ENCODE data around the gene MAOA.

MAOA gene

GRCh38 chrX:43661521-43662240 lies 5.6 kb downstream of the MAOA start:
- Histone ChIP-seq H2BK5ac (ENCODE audit: low read depth, low read length, poor library complexity, severe bottlenecking) (no peak overlapping the region), H3K9me3 (ENCODE audit: control insufficient read depth, low read length) (no peaks in the 10 kb centered on the region), H4K8ac (ENCODE audit: low read length) (no peak overlapping the region), H3K18ac (ENCODE audit: low read depth in 1 of 2, low read length in 2 of 2) (no peak overlapping the region), H2BK15ac (ENCODE audit: low read depth, poor library complexity, severe bottlenecking) (no peak overlapping the region), H3K4ac (ENCODE audit: low read depth in 1 of 2, low read length in 2 of 2) (no peak overlapping the region), H3K4me3 (ENCODE audit: insufficient read depth in 1 of 2, low read depth in 1 of 2, low read length in 2 of 2) (no peak overlapping the region), H3K36me3 (ENCODE audit: control insufficient read depth in 1 of 2, insufficient read depth in 2 of 2, low read depth in 1 of 2, low read length in 2 of 2) (no peaks in the 10 kb centered on the region), H2BK120ac (ENCODE audit: low read depth, low read length) (no peak overlapping the region), H3K79me1 (replicated peaks; ENCODE audit: low read length, poor library complexity, severe bottlenecking) (no peaks in the 10 kb centered on the region), H2BK12ac (ENCODE audit: low read length in 2 of 2) (no peak overlapping the region), H3K4me2 (ENCODE audit: low read length, poor library complexity, severe bottlenecking) (no peak overlapping the region), H4K91ac (ENCODE audit: low read length) (no peak overlapping the region), H3K23ac (ENCODE audit: low read length in 2 of 2) (no peak overlapping the region), H3K27ac (ENCODE audit: low read length, poor library complexity, severe bottlenecking) (no peak overlapping the region), H2AFZ (ENCODE audit: low read depth, low read length) (no peak overlapping the region), H3K4me1 (ENCODE audit: control insufficient read depth, insufficient read depth, low read depth, low read length) (no peaks in the 10 kb centered on the region), H2AK5ac (ENCODE audit: low read length, severe bottlenecking) (no peak overlapping the region), H3K27me3 (ENCODE audit: control insufficient read depth in 1 of 2, insufficient read depth in 1 of 2, low read length in 2 of 2) (peaks cover 0 to 3% of the 10 kb centered on the region in 2 experiments), H3K9ac (ENCODE audit: low read length) (no peak overlapping the region), H3K14ac (ENCODE audit: low read length in 2 of 2) (no peak overlapping the region)
- 100% methylated on average over 1 of the region's 4 CpGs for WGBS
- DNase-seq = peak; percentile 16

GRCh38 chrX:43663173-43663572 lies 7.1 kb downstream of the MAOA start:
- Histone ChIP-seq H3K18ac (ENCODE audit: low read depth in 1 of 2, low read length in 2 of 2) (no peak overlapping the region), H2BK120ac (ENCODE audit: low read depth, low read length) (no peak overlapping the region), H3K4ac (ENCODE audit: low read depth in 1 of 2, low read length in 2 of 2) (no peak overlapping the region), H3K14ac (ENCODE audit: low read length in 2 of 2) (no peak overlapping the region), H3K23ac (ENCODE audit: low read length in 2 of 2) (no peak overlapping the region), H4K8ac (ENCODE audit: low read length) (no peak overlapping the region), H3K4me1 (ENCODE audit: control insufficient read depth, insufficient read depth, low read depth, low read length) (no peaks in the 10 kb centered on the region), H2BK12ac (ENCODE audit: low read length in 2 of 2) (no peak overlapping the region), H2AFZ (ENCODE audit: low read depth, low read length) (no peak overlapping the region), H3K9me3 (ENCODE audit: control insufficient read depth, low read length) (no peaks in the 10 kb centered on the region), H2BK15ac (ENCODE audit: low read depth, poor library complexity, severe bottlenecking) (no peak overlapping the region), H2BK5ac (ENCODE audit: low read depth, low read length, poor library complexity, severe bottlenecking) (no peak overlapping the region), H3K4me3 (ENCODE audit: insufficient read depth in 1 of 2, low read depth in 1 of 2, low read length in 2 of 2) (no peak overlapping the region), H3K79me1 (replicated peaks; ENCODE audit: low read length, poor library complexity, severe bottlenecking) (no peaks in the 10 kb centered on the region), H3K36me3 (ENCODE audit: control insufficient read depth in 1 of 2, insufficient read depth in 2 of 2, low read depth in 1 of 2, low read length in 2 of 2) (no peaks in the 10 kb centered on the region), H3K27me3 (ENCODE audit: control insufficient read depth in 1 of 2, insufficient read depth in 1 of 2, low read length in 2 of 2) (peaks cover 0 to 3% of the 10 kb centered on the region in 2 experiments), H4K91ac (ENCODE audit: low read length) (no peak overlapping the region), H3K9ac (ENCODE audit: low read length) (no peak overlapping the region), H3K4me2 (ENCODE audit: low read length, poor library complexity, severe bottlenecking) (no peak overlapping the region), H2AK5ac (ENCODE audit: low read length, severe bottlenecking) (no peak overlapping the region), H3K27ac (ENCODE audit: low read length, poor library complexity, severe bottlenecking) (no peak overlapping the region)
- no peak for DNase-seq
- no CpG with 5 or more reads among the region's 1 CpG for WGBS

GRCh38 chrX:43664258-43664657 lies 8.2 kb downstream of the MAOA start:
- no peak overlapping the region for H3K18ac ChIP-seq (ENCODE audit: low read depth in 1 of 2, low read length in 2 of 2)
- H3K9ac ChIP-seq (ENCODE audit: low read length) = no peak overlapping the region

GRCh38 chrX:43664708-43665107 lies 8.6 kb downstream of the MAOA start:
- Histone ChIP-seq H3K9ac (ENCODE audit: low read length) (no peak overlapping the region), H4K8ac (ENCODE audit: low read length) (no peak overlapping the region), H2AK5ac (ENCODE audit: low read length, severe bottlenecking) (no peak overlapping the region), H3K36me3 (ENCODE audit: control insufficient read depth in 1 of 2, insufficient read depth in 2 of 2, low read depth in 1 of 2, low read length in 2 of 2) (no peaks in the 10 kb centered on the region), H3K4me1 (ENCODE audit: control insufficient read depth, insufficient read depth, low read depth, low read length) (no peaks in the 10 kb centered on the region), H2BK12ac (ENCODE audit: low read length in 2 of 2) (no peak overlapping the region), H2AFZ (ENCODE audit: low read depth, low read length) (no peak overlapping the region), H3K14ac (ENCODE audit: low read length in 2 of 2) (no peak overlapping the region), H2BK120ac (ENCODE audit: low read depth, low read length) (no peak overlapping the region), H3K4me3 (ENCODE audit: insufficient read depth in 1 of 2, low read depth in 1 of 2, low read length in 2 of 2) (no peak overlapping the region), H3K4ac (ENCODE audit: low read depth in 1 of 2, low read length in 2 of 2) (no peak overlapping the region), H3K9me3 (ENCODE audit: control insufficient read depth, low read length) (no peaks in the 10 kb centered on the region), H3K79me1 (replicated peaks; ENCODE audit: low read length, poor library complexity, severe bottlenecking) (no peaks in the 10 kb centered on the region), H3K27me3 (ENCODE audit: control insufficient read depth in 1 of 2, insufficient read depth in 1 of 2, low read length in 2 of 2) (no peaks in the 10 kb centered on the region), H3K18ac (ENCODE audit: low read depth in 1 of 2, low read length in 2 of 2) (no peak overlapping the region), H3K23ac (ENCODE audit: low read length in 2 of 2) (no peak overlapping the region), H2BK5ac (ENCODE audit: low read depth, low read length, poor library complexity, severe bottlenecking) (no peak overlapping the region), H3K4me2 (ENCODE audit: low read length, poor library complexity, severe bottlenecking) (no peak overlapping the region), H3K27ac (ENCODE audit: low read length, poor library complexity, severe bottlenecking) (no peak overlapping the region), H2BK15ac (ENCODE audit: low read depth, poor library complexity, severe bottlenecking) (no peak overlapping the region), H4K91ac (ENCODE audit: low read length) (no peak overlapping the region)
- 100% methylated on average over 2 of the region's 3 CpGs for WGBS
- no peak for DNase-seq

More at GRCh38 chrX:43664258-43664657, 8.2 kb downstream of the MAOA start:
- Histone ChIP-seq H4K8ac (ENCODE audit: low read length) (no peak overlapping the region), H3K9me3 (ENCODE audit: control insufficient read depth, low read length) (no peaks in the 10 kb centered on the region), H4K91ac (ENCODE audit: low read length) (no peak overlapping the region), H2AK5ac (ENCODE audit: low read length, severe bottlenecking) (no peak overlapping the region), H3K4me1 (ENCODE audit: control insufficient read depth, insufficient read depth, low read depth, low read length) (no peaks in the 10 kb centered on the region), H2BK120ac (ENCODE audit: low read depth, low read length) (no peak overlapping the region), H3K36me3 (ENCODE audit: control insufficient read depth in 1 of 2, insufficient read depth in 2 of 2, low read depth in 1 of 2, low read length in 2 of 2) (no peaks in the 10 kb centered on the region), H2BK15ac (ENCODE audit: low read depth, poor library complexity, severe bottlenecking) (no peak overlapping the region), H3K27me3 (ENCODE audit: control insufficient read depth in 1 of 2, insufficient read depth in 1 of 2, low read length in 2 of 2) (peaks cover 0 to 3% of the 10 kb centered on the region in 2 experiments), H2BK5ac (ENCODE audit: low read depth, low read length, poor library complexity, severe bottlenecking) (no peak overlapping the region), H3K14ac (ENCODE audit: low read length in 2 of 2) (no peak overlapping the region), H3K4me3 (ENCODE audit: insufficient read depth in 1 of 2, low read depth in 1 of 2, low read length in 2 of 2) (no peak overlapping the region), H3K4ac (ENCODE audit: low read depth in 1 of 2, low read length in 2 of 2) (no peak overlapping the region), H2AFZ (ENCODE audit: low read depth, low read length) (no peak overlapping the region), H3K23ac (ENCODE audit: low read length in 2 of 2) (no peak overlapping the region), H3K27ac (ENCODE audit: low read length, poor library complexity, severe bottlenecking) (no peak overlapping the region), H3K79me1 (replicated peaks; ENCODE audit: low read length, poor library complexity, severe bottlenecking) (no peaks in the 10 kb centered on the region), H3K4me2 (ENCODE audit: low read length, poor library complexity, severe bottlenecking) (no peak overlapping the region), H2BK12ac (ENCODE audit: low read length in 2 of 2) (no peak overlapping the region)
- WGBS = 70% methylated on average over 3 of the region's 3 CpGs
- DNase-seq = no peak
